ENCODE results near the gene TPM1.

Gene TPM1

DNA sequence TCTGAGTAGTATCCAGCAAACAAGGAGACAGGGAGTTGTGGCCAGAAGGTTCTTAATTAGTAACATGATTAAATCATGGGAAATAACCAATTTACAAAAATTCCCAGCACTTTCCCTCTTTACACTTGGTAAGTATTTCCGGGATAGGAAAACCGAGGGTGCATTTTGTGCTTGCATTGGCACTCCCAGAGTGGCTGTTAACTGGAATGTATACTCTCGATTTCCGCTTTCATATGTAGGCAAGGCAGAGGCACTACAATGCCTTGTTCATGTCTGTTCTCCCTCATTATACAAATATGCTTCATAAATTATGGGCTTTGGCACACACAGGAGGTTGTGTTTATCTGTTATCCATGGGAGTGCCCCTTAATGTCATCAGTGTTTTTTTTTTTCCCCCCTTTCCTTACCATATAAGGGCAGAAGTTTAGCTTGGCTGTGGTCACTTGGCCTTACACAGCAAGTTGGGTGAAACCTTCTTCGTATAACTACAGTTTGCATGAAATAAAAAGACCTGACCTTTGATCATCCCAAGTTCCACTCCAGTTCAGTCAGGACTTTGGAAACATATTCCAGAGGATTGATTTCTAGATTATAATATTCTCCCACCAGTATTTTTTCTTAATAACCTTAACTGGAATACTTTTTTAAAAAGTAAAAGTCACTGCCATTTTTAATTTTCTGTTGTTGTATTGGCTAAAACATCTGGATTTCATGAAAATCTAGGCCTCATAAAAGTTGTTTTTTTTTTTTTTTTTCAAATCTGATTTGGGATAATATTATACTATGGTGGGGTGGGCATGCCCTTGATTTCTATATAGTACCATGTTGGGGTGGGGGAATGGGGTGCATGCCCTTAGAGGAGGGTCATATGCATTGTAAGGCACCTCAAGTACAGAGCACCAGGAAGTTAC, 8.9 kb downstream of the TPM1 start:
- TF ChIP-seq SIN3A (IDR thresholded peaks at IDR 0.05; ENCODE audit: borderline replicate concordance, insufficient read depth, low read length) (peak; percentile 63; the same call in 1 of the 2 replicates), TAF1 (IDR thresholded peaks at IDR 0.05; ENCODE audit: borderline replicate concordance, insufficient read depth, low read length) (no peak)

DNA sequence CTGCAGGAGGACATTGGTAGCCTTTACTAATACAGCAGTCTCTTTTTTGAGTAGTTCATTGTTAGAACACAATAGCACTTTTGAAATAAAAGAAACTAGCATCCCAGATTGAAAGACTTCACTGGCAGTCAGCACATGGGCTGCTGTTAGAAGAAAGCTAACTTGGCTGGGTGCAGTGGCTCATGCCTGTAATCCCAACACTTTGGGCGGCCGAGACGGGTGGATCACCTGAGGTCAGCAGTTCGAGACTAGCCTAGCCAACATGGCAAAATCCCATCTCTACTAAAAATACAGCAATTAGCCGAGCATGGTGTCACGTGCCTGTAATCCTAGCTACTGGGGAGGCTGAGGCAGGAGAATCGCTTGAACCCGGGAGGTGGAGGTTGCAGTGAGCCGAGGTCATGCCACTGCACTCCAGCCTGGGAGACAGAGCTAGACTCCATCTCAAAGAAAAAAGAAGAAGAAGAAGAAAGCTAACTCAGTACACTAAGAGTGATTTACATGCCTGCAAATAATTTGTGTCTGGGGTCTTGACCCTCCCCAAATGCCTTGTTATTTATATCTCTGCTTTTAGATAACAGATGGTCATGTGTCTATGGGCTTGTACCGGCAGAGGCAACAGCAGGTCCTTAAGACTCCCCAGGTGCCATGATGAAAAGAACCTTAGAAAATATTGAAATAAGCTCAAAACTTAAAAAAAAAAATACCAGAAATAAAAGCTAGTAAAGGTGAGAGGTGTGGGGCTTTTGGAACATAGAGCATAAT, 9.7 kb downstream of the TPM1 start:
- TF ChIP-seq SIN3A (IDR thresholded peaks at IDR 0.05; ENCODE audit: borderline replicate concordance, insufficient read depth, low read length) (no peak), FOXP2 (optimal IDR thresholded peaks at IDR 0.05; ENCODE audit: borderline replicate concordance, extremely low read depth, extremely low read length, insufficient read depth) (no peak), TAF1 (IDR thresholded peaks at IDR 0.05; ENCODE audit: borderline replicate concordance, insufficient read depth, low read length) (no peak), POLR2AphosphoS5 (IDR thresholded peaks at IDR 0.05; ENCODE audit: low read depth, low read length) (no peak)
- TF ChIP-seq, protein P1, sequence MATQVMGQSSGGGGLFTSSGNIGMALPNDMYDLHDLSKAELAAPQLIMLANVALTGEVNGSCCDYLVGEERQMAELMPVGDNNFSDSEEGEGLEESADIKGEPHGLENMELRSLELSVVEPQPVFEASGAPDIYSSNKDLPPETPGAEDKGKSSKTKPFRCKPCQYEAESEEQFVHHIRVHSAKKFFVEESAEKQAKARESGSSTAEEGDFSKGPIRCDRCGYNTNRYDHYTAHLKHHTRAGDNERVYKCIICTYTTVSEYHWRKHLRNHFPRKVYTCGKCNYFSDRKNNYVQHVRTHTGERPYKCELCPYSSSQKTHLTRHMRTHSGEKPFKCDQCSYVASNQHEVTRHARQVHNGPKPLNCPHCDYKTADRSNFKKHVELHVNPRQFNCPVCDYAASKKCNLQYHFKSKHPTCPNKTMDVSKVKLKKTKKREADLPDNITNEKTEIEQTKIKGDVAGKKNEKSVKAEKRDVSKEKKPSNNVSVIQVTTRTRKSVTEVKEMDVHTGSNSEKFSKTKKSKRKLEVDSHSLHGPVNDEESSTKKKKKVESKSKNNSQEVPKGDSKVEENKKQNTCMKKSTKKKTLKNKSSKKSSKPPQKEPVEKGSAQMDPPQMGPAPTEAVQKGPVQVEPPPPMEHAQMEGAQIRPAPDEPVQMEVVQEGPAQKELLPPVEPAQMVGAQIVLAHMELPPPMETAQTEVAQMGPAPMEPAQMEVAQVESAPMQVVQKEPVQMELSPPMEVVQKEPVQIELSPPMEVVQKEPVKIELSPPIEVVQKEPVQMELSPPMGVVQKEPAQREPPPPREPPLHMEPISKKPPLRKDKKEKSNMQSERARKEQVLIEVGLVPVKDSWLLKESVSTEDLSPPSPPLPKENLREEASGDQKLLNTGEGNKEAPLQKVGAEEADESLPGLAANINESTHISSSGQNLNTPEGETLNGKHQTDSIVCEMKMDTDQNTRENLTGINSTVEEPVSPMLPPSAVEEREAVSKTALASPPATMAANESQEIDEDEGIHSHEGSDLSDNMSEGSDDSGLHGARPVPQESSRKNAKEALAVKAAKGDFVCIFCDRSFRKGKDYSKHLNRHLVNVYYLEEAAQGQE (IDR thresholded peaks at IDR 0.05; ENCODE audit: insufficient read depth in 1 of 2, low read depth in 2 of 2, low read length in 2 of 2), result no peak

DNA sequence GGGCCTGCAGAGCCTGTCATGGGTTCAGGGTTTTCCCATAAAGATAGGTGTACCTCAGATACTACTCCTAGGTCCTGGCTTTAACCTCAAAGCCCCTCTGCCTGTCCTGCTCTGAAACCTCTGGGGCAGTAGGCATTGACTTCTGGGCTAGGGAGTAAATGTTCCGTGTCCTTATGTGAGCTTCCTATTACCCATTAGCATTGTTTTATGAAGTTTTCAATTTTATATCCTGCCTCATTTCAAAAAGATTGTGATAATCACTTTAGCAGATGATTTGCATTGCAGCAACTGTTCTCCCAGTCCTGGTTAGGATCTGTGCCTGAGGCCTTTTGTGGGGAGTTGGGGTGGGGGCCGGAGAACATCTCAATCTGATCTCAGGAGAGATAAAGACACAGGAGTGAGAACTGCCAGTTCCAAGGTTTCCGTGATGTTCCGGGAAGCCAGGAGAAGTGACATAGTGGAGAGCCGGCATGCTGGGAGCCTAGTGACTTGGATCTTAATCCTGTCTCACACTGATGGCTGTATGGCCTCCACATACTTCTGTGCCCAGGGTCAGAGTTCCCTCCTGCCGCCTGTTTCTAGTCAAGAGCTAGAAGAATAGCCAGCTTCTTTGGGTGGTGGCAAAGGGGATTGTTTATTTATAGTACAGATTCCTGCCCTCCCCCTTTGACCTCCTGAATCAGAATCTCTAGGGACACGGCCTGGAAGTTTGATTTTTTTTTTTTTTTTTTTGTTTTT, 10.6 kb downstream of the TPM1 start:
- TF ChIP-seq FOXP2 (optimal IDR thresholded peaks at IDR 0.05; ENCODE audit: borderline replicate concordance, extremely low read depth, extremely low read length, insufficient read depth) (no peak), SIN3A (IDR thresholded peaks at IDR 0.05; ENCODE audit: borderline replicate concordance, insufficient read depth, low read length) (no peak), POLR2AphosphoS5 (IDR thresholded peaks at IDR 0.05; ENCODE audit: low read depth, low read length) (no peak), TAF1 (IDR thresholded peaks at IDR 0.05; ENCODE audit: borderline replicate concordance, insufficient read depth, low read length) (no peak)
- TF ChIP-seq, protein P1 (IDR thresholded peaks at IDR 0.05; ENCODE audit: insufficient read depth in 1 of 2, low read depth in 2 of 2, low read length in 2 of 2), result no peak

DNA sequence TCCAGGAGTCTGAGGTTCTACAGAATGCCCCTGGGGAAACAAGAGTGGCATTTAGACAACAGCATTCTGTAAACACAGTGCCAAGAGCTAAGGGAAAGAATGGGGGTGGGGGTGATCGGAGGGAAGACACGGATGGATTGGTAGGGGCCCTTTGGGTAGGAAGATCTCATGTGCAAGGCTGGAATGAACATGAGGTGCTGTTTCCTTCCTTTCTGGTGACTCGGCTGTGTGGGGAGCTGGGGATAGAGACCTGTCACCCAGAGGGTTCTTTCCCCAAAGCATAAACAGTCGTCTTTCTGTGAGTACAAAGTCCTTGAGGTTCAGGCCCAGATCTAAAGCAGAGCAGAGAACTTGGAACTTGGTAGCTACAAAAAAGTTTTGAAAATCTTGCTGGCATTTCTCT, 11.7 kb downstream of the TPM1 start:
- TF ChIP-seq POLR2AphosphoS5 (IDR thresholded peaks at IDR 0.05; ENCODE audit: low read depth, low read length) (no peak), SIN3A (IDR thresholded peaks at IDR 0.05; ENCODE audit: borderline replicate concordance, insufficient read depth, low read length) (no peak), TAF1 (IDR thresholded peaks at IDR 0.05; ENCODE audit: borderline replicate concordance, insufficient read depth, low read length) (no peak), FOXP2 (optimal IDR thresholded peaks at IDR 0.05; ENCODE audit: borderline replicate concordance, extremely low read depth, extremely low read length, insufficient read depth) (no peak)
- TF ChIP-seq, protein P1 (IDR thresholded peaks at IDR 0.05; ENCODE audit: insufficient read depth in 1 of 2, low read depth in 2 of 2, low read length in 2 of 2), result no peak

DNA sequence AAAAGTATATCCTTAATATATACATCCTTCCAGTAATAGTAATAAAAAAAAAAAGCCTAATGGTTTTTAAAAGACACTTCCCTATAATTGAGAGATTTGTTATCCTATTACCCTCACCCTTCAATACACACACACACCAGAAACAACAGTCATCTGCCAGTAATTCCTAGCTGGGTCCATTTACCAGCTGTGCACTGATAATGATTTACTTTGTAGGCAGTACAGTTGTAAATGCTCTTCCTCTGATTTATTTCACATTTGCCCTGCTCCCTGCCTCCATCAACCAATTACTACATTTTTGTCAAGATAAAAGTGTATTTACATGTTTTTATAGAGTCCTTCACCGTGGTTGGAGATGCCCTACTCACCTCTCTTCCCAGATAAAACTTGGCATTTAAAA, 12.4 kb downstream of the TPM1 start:
- no peak for TF ChIP-seq POLR2AphosphoS5 (IDR thresholded peaks at IDR 0.05; ENCODE audit: low read depth, low read length)
- no peak for TF ChIP-seq FOXP2 (optimal IDR thresholded peaks at IDR 0.05; ENCODE audit: borderline replicate concordance, extremely low read depth, extremely low read length, insufficient read depth)
- no peak for TF ChIP-seq SIN3A (IDR thresholded peaks at IDR 0.05; ENCODE audit: borderline replicate concordance, insufficient read depth, low read length)
- TF ChIP-seq TAF1 (IDR thresholded peaks at IDR 0.05; ENCODE audit: borderline replicate concordance, insufficient read depth, low read length), result no peak
- TF ChIP-seq, protein P1 (IDR thresholded peaks at IDR 0.05; ENCODE audit: insufficient read depth in 1 of 2, low read depth in 2 of 2, low read length in 2 of 2), result no peak

All from PFSK-1 (cell line).